HepG2 (cell line): ENCODE data around the gene FBXO4. TPM values are rescaled to one million over a fixed set of nuclear protein-coding genes. Genes with fewer than 3 reads are reported as not detected.
A peak's percentile ranks its signal among the peaks of the same experiment; 100 is the strongest.

Experiments
- AGO2 ChIP-seq: fragments of 200-400 bp; formaldehyde crosslinking; optimal IDR thresholded peaks from 2 replicates; pipeline ENCODE3; 2017; ENCODE audit warnings: mild to moderate bottlenecking, low read depth, low read length, moderate library complexity
- GZF1 ChIP-seq: sonication (generic); formaldehyde crosslinking; IDR thresholded peaks from 2 replicates; pipeline ENCODE4 v1.5.1; 2020; ENCODE audit warnings: mild to moderate bottlenecking, missing genetic modification reagents
- KLF15 ChIP-seq: sonication (generic); formaldehyde crosslinking; IDR thresholded peaks from 2 replicates; pipeline ENCODE4 v1.8.1; 2023; ENCODE audit warnings: borderline replicate concordance, mild to moderate bottlenecking, inconsistent platforms, missing genetic modification reagents, mixed read lengths
- REXO4 ChIP-seq: sonication (generic); formaldehyde crosslinking; IDR thresholded peaks from 2 replicates; pipeline ENCODE4 v1.8.0; 2022; ENCODE audit warnings: missing genetic modification reagents, mild to moderate bottlenecking, borderline replicate concordance
- SRY ChIP-seq: sonication (generic); formaldehyde crosslinking; IDR thresholded peaks from 2 replicates; pipeline ENCODE4 v1.8.0; 2022; ENCODE audit warnings: mild to moderate bottlenecking, missing genetic modification reagents
- TAF15 ChIP-seq: fragments of 200-400 bp; formaldehyde crosslinking; IDR thresholded peaks from one replicate; pipeline ENCODE4 v1.6.1; 2018; ENCODE audit warnings: mild to moderate bottlenecking, low read depth, low read length; ENCODE audit not compliant: poor library complexity, severe bottlenecking
- U2AF1 ChIP-seq: fragments of 200-400 bp; formaldehyde crosslinking; optimal IDR thresholded peaks from 2 replicates; pipeline ENCODE3; 2017; ENCODE audit warnings: mild to moderate bottlenecking, low read depth, low read length
- ZNF180 ChIP-seq: sonication (generic); formaldehyde crosslinking; IDR thresholded peaks from 2 replicates; pipeline ENCODE4 v1.4.0; 2020; ENCODE audit warnings: low read depth, missing genetic modification reagents, borderline replicate concordance
- ZNF549 ChIP-seq: sonication (generic); formaldehyde crosslinking; IDR thresholded peaks from 2 replicates; pipeline ENCODE4 v1.5.0; 2020; ENCODE audit warnings: missing genetic modification reagents
- ZNF557 ChIP-seq: sonication (generic); formaldehyde crosslinking; IDR thresholded peaks from 2 replicates; pipeline ENCODE4 v1.4.0; 2020; ENCODE audit warnings: missing genetic modification reagents
- ZNF772 ChIP-seq: sonication (generic); formaldehyde crosslinking; IDR thresholded peaks from 2 replicates; pipeline ENCODE4 v1.5.0; 2020; ENCODE audit warnings: mild to moderate bottlenecking, missing genetic modification reagents
- polyA plus RNA-seq, 8 experiments: library from polyadenylated mRNA; depleted of rRNA in 3 of 8; stranded (reverse) in 7 of 8; unstranded in 1 of 8; fragments of >200 nt; fragmentation: Illumina TruSeq in 4 of 8; extraction: Trizol in 4 of 8; gene quantifications; 2 replicates each; pipeline versions ENCODE4 v1.2.1 to v1.2.3, GENCODE V29; 2011 to 2016; ENCODE audit warnings: low read depth in 4 of 8, missing spikeins in 1 of 8, mixed read lengths in 1 of 8; ENCODE audit not compliant: insufficient read depth in 1 of 8
- total RNA-seq, 5 experiments: library from RNA; depleted of rRNA; stranded (reverse); fragments of >200 nt; fragmentation: Illumina TruSeq; extraction: Trizol; gene quantifications; 2 replicates each; pipeline ENCODE4 v1.2.3, GENCODE V29; 2016; ENCODE audit warnings: low read depth in 1 of 5
- TF ChIP-seq, protein P1 (sequence below): sonication (generic); formaldehyde crosslinking; IDR thresholded peaks from 2 replicates; pipeline ENCODE4 v1.8.1; 2022; ENCODE audit warnings: low read depth, mild to moderate bottlenecking, missing genetic modification reagents
- TF ChIP-seq, protein P2 (sequence below): sonication (generic); formaldehyde crosslinking; IDR thresholded peaks from 2 replicates; pipeline ENCODE4 v1.8.0; 2022; ENCODE audit warnings: missing genetic modification reagents, mild to moderate bottlenecking, moderate library complexity, borderline replicate concordance
- TF ChIP-seq, protein P3 (sequence below): sonication (generic); formaldehyde crosslinking; conservative IDR thresholded peaks from 2 replicates; pipeline ENCODE4 v1.4.0; 2020; ENCODE audit warnings: mild to moderate bottlenecking, missing genetic modification reagents, moderate library complexity
- TF ChIP-seq, protein P4 (sequence below): conservative IDR thresholded peaks from 2 replicates; pipeline ENCODE4 v1.6.1; 2018; ENCODE audit warnings: missing genetic modification reagents

FBXO4 gene
- total and polyA plus RNA-seq, 2 of the 13 experiments (the other 11 are each of a cell fraction or from before 2014, with no cell fraction given) = 5.2 to 16.4 TPM

DNA sequence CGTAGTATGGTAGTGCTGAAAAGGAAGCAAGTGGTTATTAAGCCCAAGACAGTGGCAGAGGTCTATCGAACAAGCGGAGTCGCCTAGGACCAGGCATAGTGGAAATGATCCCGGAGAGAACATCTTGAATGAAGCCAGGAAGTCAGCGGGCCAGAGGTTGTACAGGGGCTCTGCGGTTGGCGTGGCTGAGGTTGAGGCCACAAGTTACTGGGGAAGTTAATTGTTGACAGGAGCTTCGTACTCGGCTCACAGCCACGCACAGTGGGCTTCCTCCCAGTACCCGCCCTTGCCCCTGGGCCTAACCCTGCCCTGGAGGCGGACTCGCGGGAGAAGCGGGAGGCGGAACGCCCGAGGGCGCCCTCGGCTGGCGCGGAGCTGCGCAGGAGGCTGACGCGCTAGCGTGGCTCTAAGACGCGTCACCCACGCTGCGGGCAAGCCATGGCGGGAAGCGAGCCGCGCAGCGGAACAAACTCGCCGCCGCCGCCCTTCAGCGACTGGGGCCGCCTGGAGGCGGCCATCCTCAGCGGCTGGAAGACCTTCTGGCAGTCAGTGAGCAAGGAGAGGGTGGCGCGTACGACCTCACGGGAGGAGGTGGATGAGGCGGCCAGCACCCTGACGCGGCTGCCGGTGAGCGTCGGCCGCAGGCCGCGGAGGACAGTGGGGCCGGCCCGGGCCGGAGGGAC is at the start of gene FBXO4 (continued):
- TF ChIP-seq, protein P1, sequence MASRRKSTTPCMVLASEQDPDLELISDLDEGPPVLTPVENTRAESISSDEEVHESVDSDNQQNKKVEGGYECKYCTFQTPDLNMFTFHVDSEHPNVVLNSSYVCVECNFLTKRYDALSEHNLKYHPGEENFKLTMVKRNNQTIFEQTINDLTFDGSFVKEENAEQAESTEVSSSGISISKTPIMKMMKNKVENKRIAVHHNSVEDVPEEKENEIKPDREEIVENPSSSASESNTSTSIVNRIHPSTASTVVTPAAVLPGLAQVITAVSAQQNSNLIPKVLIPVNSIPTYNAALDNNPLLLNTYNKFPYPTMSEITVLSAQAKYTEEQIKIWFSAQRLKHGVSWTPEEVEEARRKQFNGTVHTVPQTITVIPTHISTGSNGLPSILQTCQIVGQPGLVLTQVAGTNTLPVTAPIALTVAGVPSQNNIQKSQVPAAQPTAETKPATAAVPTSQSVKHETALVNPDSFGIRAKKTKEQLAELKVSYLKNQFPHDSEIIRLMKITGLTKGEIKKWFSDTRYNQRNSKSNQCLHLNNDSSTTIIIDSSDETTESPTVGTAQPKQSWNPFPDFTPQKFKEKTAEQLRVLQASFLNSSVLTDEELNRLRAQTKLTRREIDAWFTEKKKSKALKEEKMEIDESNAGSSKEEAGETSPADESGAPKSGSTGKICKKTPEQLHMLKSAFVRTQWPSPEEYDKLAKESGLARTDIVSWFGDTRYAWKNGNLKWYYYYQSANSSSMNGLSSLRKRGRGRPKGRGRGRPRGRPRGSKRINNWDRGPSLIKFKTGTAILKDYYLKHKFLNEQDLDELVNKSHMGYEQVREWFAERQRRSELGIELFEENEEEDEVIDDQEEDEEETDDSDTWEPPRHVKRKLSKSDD = peak; percentile 82
- TF ChIP-seq ZNF549 (CRISPR knock-in tag) (no peak), GZF1 (CRISPR knock-in tag) (no peak), ZNF772 (CRISPR knock-in tag) (peak; percentile 66), AGO2 (peak; percentile 93), SRY (no peak), U2AF1 (no peak), ZNF180 (CRISPR knock-in tag) (no peak), KLF15 (CRISPR knock-in tag) (no peak), REXO4 (CRISPR knock-in tag) (no peak), ZNF557 (CRISPR knock-in tag) (0 out of 2 replicates have a peak, but pooled peaks have one; percentile 27), TAF15 (peak; percentile 74)
- TF ChIP-seq, protein P2, sequence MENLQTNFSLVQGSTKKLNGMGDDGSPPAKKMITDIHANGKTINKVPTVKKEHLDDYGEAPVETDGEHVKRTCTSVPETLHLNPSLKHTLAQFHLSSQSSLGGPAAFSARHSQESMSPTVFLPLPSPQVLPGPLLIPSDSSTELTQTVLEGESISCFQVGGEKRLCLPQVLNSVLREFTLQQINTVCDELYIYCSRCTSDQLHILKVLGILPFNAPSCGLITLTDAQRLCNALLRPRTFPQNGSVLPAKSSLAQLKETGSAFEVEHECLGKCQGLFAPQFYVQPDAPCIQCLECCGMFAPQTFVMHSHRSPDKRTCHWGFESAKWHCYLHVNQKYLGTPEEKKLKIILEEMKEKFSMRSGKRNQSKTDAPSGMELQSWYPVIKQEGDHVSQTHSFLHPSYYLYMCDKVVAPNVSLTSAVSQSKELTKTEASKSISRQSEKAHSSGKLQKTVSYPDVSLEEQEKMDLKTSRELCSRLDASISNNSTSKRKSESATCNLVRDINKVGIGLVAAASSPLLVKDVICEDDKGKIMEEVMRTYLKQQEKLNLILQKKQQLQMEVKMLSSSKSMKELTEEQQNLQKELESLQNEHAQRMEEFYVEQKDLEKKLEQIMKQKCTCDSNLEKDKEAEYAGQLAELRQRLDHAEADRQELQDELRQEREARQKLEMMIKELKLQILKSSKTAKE (CRISPR knock-in tag) = no peak
- TF ChIP-seq, protein P3, sequence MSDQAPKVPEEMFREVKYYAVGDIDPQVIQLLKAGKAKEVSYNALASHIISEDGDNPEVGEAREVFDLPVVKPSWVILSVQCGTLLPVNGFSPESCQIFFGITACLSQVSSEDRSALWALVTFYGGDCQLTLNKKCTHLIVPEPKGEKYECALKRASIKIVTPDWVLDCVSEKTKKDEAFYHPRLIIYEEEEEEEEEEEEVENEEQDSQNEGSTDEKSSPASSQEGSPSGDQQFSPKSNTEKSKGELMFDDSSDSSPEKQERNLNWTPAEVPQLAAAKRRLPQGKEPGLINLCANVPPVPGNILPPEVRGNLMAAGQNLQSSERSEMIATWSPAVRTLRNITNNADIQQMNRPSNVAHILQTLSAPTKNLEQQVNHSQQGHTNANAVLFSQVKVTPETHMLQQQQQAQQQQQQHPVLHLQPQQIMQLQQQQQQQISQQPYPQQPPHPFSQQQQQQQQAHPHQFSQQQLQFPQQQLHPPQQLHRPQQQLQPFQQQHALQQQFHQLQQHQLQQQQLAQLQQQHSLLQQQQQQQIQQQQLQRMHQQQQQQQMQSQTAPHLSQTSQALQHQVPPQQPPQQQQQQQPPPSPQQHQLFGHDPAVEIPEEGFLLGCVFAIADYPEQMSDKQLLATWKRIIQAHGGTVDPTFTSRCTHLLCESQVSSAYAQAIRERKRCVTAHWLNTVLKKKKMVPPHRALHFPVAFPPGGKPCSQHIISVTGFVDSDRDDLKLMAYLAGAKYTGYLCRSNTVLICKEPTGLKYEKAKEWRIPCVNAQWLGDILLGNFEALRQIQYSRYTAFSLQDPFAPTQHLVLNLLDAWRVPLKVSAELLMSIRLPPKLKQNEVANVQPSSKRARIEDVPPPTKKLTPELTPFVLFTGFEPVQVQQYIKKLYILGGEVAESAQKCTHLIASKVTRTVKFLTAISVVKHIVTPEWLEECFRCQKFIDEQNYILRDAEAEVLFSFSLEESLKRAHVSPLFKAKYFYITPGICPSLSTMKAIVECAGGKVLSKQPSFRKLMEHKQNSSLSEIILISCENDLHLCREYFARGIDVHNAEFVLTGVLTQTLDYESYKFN (CRISPR knock-in tag) = peak; percentile 47; the same call in 1 of the 2 replicates
- TF ChIP-seq, protein P4, sequence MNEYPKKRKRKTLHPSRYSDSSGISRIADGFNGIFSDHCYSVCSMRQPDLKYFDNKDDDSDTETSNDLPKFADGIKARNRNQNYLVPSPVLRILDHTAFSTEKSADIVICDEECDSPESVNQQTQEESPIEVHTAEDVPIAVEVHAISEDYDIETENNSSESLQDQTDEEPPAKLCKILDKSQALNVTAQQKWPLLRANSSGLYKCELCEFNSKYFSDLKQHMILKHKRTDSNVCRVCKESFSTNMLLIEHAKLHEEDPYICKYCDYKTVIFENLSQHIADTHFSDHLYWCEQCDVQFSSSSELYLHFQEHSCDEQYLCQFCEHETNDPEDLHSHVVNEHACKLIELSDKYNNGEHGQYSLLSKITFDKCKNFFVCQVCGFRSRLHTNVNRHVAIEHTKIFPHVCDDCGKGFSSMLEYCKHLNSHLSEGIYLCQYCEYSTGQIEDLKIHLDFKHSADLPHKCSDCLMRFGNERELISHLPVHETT (CRISPR knock-in tag) = no peak; the same call in 1 of the 2 replicates
